GM21423 (cell line): ENCODE data around the gene RIPK4.
"Not testable (repeated sequence)": the region's sequence is repeated elsewhere in the genome, so short reads cannot be mapped to it uniquely, and the experiment has no call there.

Experiments used
- ATAC-seq: cut with Tn5 transposase; IDR thresholded peaks from one replicate; pipeline ENCODE4 v1.9.1; 2021; ENCODE audit warnings: mild to moderate bottlenecking, moderate library complexity; ENCODE audit not compliant: unreplicated experiment

The RIPK4 gene

GRCh38 chr21:41796476-41797080, 29.7 kb upstream of the RIPK4 start:
- no peak for ATAC-seq

GRCh38 chr21:41795726-41796125, 28.9 kb upstream of the RIPK4 start:
- ATAC-seq, result no peak

GRCh38 chr21:41794600-41794999, 27.7 kb upstream of the RIPK4 start:
- no peak for ATAC-seq

GRCh38 chr21:41792711-41793110, 25.9 kb upstream of the RIPK4 start:
- ATAC-seq, result no peak

- no peak for ATAC-seq
Measured at GRCh38 chr21:41786509-41786987, 19.7 kb upstream of the RIPK4 start.

GRCh38 chr21:41785262-41785661, 18.4 kb upstream of the RIPK4 start:
- not testable (repeated sequence) for ATAC-seq

- no peak for ATAC-seq
Measured at GRCh38 chr21:41784456-41785102, 17.7 kb upstream of the RIPK4 start.

- ATAC-seq, result no peak
Measured at GRCh38 chr21:41783476-41784180, 16.8 kb upstream of the RIPK4 start.

GRCh38 chr21:41781050-41781410, 14.2 kb upstream of the RIPK4 start:
- ATAC-seq, result no peak

GRCh38 chr21:41780337-41781049, 13.6 kb upstream of the RIPK4 start:
- ATAC-seq, result no peak

- ATAC-seq, result no peak
Measured at GRCh38 chr21:41779659-41780058, 12.8 kb upstream of the RIPK4 start.

GRCh38 chr21:41778930-41779600, 12.2 kb upstream of the RIPK4 start:
- ATAC-seq, result no peak

- ATAC-seq, result no peak
Measured at GRCh38 chr21:41777951-41778815, 11.3 kb upstream of the RIPK4 start.

GRCh38 chr21:41776778-41777177, 9.9 kb upstream of the RIPK4 start:
- ATAC-seq, result no peak

GRCh38 chr21:41775149-41775472, 8.3 kb upstream of the RIPK4 start:
- no peak for ATAC-seq

GRCh38 chr21:41774467-41775148, 7.8 kb upstream of the RIPK4 start:
- ATAC-seq, result no peak

- no peak for ATAC-seq
Measured at GRCh38 chr21:41772351-41773080, 5.7 kb upstream of the RIPK4 start.

GRCh38 chr21:41771625-41771945, 4.7 kb upstream of the RIPK4 start:
- no peak for ATAC-seq
